ENCODE data around the gene EIPR1.

EIPR1 gene

DNA sequence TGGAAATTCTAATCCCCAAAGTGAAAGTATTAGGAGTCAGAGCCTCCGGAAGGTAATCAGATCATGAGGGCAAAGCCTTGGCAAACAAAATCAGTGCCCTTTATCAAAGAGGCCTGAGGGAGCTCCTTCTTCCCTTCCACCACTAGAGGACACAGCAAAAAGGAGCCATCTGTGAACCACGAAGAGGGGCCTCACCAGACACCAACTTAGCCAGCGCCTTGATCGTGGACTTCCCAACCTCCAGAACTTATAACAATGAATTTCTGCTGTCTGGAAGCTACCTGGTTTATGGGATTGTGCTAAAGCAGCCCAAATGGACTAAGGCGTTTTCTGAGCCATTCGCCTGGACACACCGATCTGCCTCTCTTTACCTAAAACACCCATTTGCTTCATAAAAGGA, 133.1 kb downstream of the EIPR1 start:
- no peaks in the 10 kb centered on the region for H3K9me2 ChIP-seq (replicated peaks; ENCODE audit: insufficient read depth, low read length)
- no peak overlapping the region for H3K4me2 ChIP-seq (ENCODE audit: low read depth, low read length, poor library complexity, severe bottlenecking)
- no peaks in the 10 kb centered on the region for H3K36me3 ChIP-seq (ENCODE audit: low read length)
- H3K27ac ChIP-seq (ENCODE audit: low read depth, low read length), result no peak overlapping the region
- H3K4me3 ChIP-seq (ENCODE audit: insufficient read depth, low read length, poor library complexity, severe bottlenecking), result no peak overlapping the region
- TF ChIP-seq, protein P1, sequence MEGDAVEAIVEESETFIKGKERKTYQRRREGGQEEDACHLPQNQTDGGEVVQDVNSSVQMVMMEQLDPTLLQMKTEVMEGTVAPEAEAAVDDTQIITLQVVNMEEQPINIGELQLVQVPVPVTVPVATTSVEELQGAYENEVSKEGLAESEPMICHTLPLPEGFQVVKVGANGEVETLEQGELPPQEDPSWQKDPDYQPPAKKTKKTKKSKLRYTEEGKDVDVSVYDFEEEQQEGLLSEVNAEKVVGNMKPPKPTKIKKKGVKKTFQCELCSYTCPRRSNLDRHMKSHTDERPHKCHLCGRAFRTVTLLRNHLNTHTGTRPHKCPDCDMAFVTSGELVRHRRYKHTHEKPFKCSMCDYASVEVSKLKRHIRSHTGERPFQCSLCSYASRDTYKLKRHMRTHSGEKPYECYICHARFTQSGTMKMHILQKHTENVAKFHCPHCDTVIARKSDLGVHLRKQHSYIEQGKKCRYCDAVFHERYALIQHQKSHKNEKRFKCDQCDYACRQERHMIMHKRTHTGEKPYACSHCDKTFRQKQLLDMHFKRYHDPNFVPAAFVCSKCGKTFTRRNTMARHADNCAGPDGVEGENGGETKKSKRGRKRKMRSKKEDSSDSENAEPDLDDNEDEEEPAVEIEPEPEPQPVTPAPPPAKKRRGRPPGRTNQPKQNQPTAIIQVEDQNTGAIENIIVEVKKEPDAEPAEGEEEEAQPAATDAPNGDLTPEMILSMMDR (IDR thresholded peaks at IDR 0.05; ENCODE audit: insufficient read depth, low read length, poor library complexity, severe bottlenecking), result no peak
- no peak for TF ChIP-seq EZH2phosphoT487 (conservative IDR thresholded peaks at IDR 0.05; ENCODE audit: low read length)
- no peaks in the 10 kb centered on the region for H4K20me1 ChIP-seq (ENCODE audit: low read depth, low read length)
- no peaks in the 10 kb centered on the region for H3F3A ChIP-seq (ENCODE audit: insufficient read depth)
- H3K9ac ChIP-seq (ENCODE audit: low read length), result no peak overlapping the region
- no peaks in the 10 kb centered on the region for H3K79me2 ChIP-seq (ENCODE audit: insufficient read depth, low read length)
- no peaks in the 10 kb centered on the region for H3K9me3 ChIP-seq (ENCODE audit: insufficient read depth, low read length)
- H2AFZ ChIP-seq (ENCODE audit: low read depth, low read length, severe bottlenecking), result no peak overlapping the region
- no peaks in the 10 kb centered on the region for H3K27me3 ChIP-seq (ENCODE audit: low read length)

DNA sequence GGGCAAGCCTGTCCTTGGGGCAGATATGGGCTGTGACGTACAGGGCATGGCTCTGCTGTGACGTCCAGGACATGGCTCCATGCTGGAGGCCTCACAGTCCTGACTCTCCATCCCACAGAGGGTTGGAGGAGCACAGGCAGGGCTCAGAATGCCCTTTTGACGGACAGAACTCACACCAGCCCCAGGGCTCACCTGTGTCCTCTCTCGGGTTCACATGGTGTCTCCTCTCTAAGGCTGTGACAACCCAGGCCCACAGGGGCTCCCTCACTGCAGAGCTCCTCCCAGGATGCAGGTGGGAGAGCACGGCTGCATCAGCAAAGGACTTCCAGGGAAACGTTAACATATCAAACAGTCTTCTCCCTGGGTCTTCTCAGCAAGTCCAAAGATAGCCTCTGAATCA, 133.8 kb downstream of the EIPR1 start:
- no peaks in the 10 kb centered on the region for H3K9me3 ChIP-seq (ENCODE audit: insufficient read depth, low read length)
- no peaks in the 10 kb centered on the region for H3K27me3 ChIP-seq (ENCODE audit: low read length)
- H2AFZ ChIP-seq (ENCODE audit: low read depth, low read length, severe bottlenecking), result no peak overlapping the region
- no peak overlapping the region for H3K27ac ChIP-seq (ENCODE audit: low read depth, low read length)
- H3K79me2 ChIP-seq (ENCODE audit: insufficient read depth, low read length), result no peaks in the 10 kb centered on the region
- H3K36me3 ChIP-seq (ENCODE audit: low read length), result no peaks in the 10 kb centered on the region
- H3K9me2 ChIP-seq (replicated peaks; ENCODE audit: insufficient read depth, low read length), result no peaks in the 10 kb centered on the region
- no peaks in the 10 kb centered on the region for H4K20me1 ChIP-seq (ENCODE audit: low read depth, low read length)
- TF ChIP-seq, protein P1 (IDR thresholded peaks at IDR 0.05; ENCODE audit: insufficient read depth, low read length, poor library complexity, severe bottlenecking), result no peak
- no peak for TF ChIP-seq EZH2phosphoT487 (conservative IDR thresholded peaks at IDR 0.05; ENCODE audit: low read length)
- no peak overlapping the region for H3K9ac ChIP-seq (ENCODE audit: low read length)
- no peaks in the 10 kb centered on the region for H3F3A ChIP-seq (ENCODE audit: insufficient read depth)
- H3K4me3 ChIP-seq (ENCODE audit: insufficient read depth, low read length, poor library complexity, severe bottlenecking), result no peak overlapping the region
- no peak overlapping the region for H3K4me2 ChIP-seq (ENCODE audit: low read depth, low read length, poor library complexity, severe bottlenecking)

DNA sequence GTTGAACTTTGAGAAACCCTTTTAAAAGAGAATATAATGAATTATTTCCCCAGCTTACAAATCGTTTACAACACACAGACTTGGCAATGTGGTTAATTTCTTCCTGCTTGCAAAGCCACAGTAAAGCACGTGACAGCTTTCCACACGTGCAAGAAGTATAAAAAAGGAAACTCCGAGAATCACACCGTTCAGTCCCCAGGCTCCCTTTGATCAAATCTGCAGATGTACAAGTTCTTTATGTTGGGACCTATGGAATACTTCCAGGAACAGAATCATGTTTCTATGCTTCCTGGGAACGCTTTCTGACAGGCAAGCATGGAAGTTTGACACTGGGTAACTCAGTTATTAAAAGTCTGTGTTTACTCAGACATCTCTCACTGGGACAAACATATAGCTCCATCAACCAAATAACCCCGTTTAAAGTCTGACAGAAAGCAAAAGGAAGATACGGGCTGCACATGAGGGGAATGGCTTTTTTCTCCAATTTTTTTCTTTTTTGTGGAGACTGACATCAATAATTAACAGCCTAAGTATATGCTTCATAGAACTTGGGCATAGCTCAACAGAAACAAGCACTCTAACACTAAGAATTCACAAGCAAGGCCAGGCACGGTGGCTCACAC, 134.8 kb downstream of the EIPR1 start:
- Histone ChIP-seq H3K4me2 (ENCODE audit: low read depth, low read length, poor library complexity, severe bottlenecking) (peak overlapping the region; percentile 36), H3F3A (ENCODE audit: insufficient read depth) (no peaks in the 10 kb centered on the region)
- TF ChIP-seq, protein P1 (IDR thresholded peaks at IDR 0.05; ENCODE audit: insufficient read depth, low read length, poor library complexity, severe bottlenecking), result no peak
- TF ChIP-seq EZH2phosphoT487 (conservative IDR thresholded peaks at IDR 0.05; ENCODE audit: low read length), result no peak

More for the DNA sequence above, 134.8 kb downstream of the EIPR1 start:
- Histone ChIP-seq H3K9me3 (ENCODE audit: insufficient read depth, low read length) (no peaks in the 10 kb centered on the region), H3K4me3 (ENCODE audit: insufficient read depth, low read length, poor library complexity, severe bottlenecking) (no peak overlapping the region), H3K79me2 (ENCODE audit: insufficient read depth, low read length) (no peaks in the 10 kb centered on the region), H3K9ac (ENCODE audit: low read length) (no peak overlapping the region), H3K27me3 (ENCODE audit: low read length) (no peaks in the 10 kb centered on the region), H3K9me2 (replicated peaks; ENCODE audit: insufficient read depth, low read length) (no peaks in the 10 kb centered on the region), H4K20me1 (ENCODE audit: low read depth, low read length) (no peaks in the 10 kb centered on the region), H3K36me3 (ENCODE audit: low read length) (no peaks in the 10 kb centered on the region), H3K27ac (ENCODE audit: low read depth, low read length) (no peak overlapping the region), H2AFZ (ENCODE audit: low read depth, low read length, severe bottlenecking) (no peak overlapping the region)
